Caco-2 (cell line): ENCODE data around the gene GPS2. TPM values are rescaled to one million over a fixed set of nuclear protein-coding genes. Genes with fewer than 3 reads are reported as not detected.

Experiments used
- BruUV-seq: library from RNA; stranded (reverse); fragments of 400-500 nt; replicated peaks from 2 replicates; lab custom pipeline; 2021; lab: Mats Ljungman, UMichigan
- CTCF ChIA-PET: fragments of 300-600 bp; sonication (Branson Sonifier 250); formaldehyde crosslinking; loops from one replicate; lab custom pipeline; 2022; ENCODE audit warnings: antibody characterized with exemption; lab: Charles Lee
- POLR2A ChIA-PET: fragments of 300-600 bp; sonication (Branson Sonifier 250); formaldehyde crosslinking; loops from one replicate; lab custom pipeline; 2022; ENCODE audit warnings: antibody characterized with exemption; lab: Charles Lee
- DNase-seq, 2 experiments: peaks; one replicate each; pipeline versions ENCODE4 v3.0.0 to v3.0.0-alpha.2; 2020 to 2022
- H3K27me3 ChIP-seq: replicated peaks from 2 replicates; pipeline ENCODE4 v1.6.0; 2011; ENCODE audit warnings: low read length; ENCODE audit not compliant: control insufficient read depth, insufficient read depth
- H3K36me3 ChIP-seq: 2 replicates; pipeline ENCODE4 v1.5.1; 2011; ENCODE audit warnings: low read length; ENCODE audit not compliant: control insufficient read depth, insufficient read depth
- H3K4me1 ChIP-seq: fragments of 250-450 bp; sonication (Bioruptor Pico); 2 replicates; pipeline ENCODE4 v1.5.1; 2020; ENCODE audit warnings: mild to moderate bottlenecking
- H3K4me3 ChIP-seq: 2 replicates; pipeline ENCODE4 v1.5.1; 2011; ENCODE audit warnings: low read depth, mild to moderate bottlenecking, control low read depth, low read length
- H3K9me3 ChIP-seq: fragments of 250-450 bp; sonication (Bioruptor Pico); 2 replicates; pipeline ENCODE4 v1.5.1; 2020; ENCODE audit warnings: mild to moderate bottlenecking, moderate library complexity
- H3K27ac Mint-ChIP-seq: one replicate; pipeline ENCODE4 v1.8.0; 2022; ENCODE audit warnings: mixed read lengths; ENCODE audit not compliant: unreplicated experiment
- H3K27me3 Mint-ChIP-seq: one replicate; pipeline ENCODE4 v1.8.0; 2022; ENCODE audit warnings: mixed read lengths; ENCODE audit not compliant: insufficient read depth, unreplicated experiment
- H3K36me3 Mint-ChIP-seq: one replicate; pipeline ENCODE4 v1.8.0; 2022; ENCODE audit warnings: mild to moderate bottlenecking, mixed read lengths; ENCODE audit not compliant: insufficient read depth, unreplicated experiment
- H3K4me1 Mint-ChIP-seq: one replicate; pipeline ENCODE4 v1.8.0; 2022; ENCODE audit warnings: low read depth, mixed read lengths; ENCODE audit not compliant: unreplicated experiment
- H3K4me3 Mint-ChIP-seq: one replicate; pipeline ENCODE4 v1.8.0; 2022; ENCODE audit warnings: mild to moderate bottlenecking, moderate library complexity, mixed read lengths; ENCODE audit not compliant: unreplicated experiment
- H3K9me3 Mint-ChIP-seq: one replicate; pipeline ENCODE4 v1.8.0; 2022; ENCODE audit warnings: mixed read lengths; ENCODE audit not compliant: unreplicated experiment
- CTCF ChIP-seq, 2 experiments: fragments of 200-600 bp in 1 of 2; IDR thresholded peaks; 1 replicate in 1 of 2; 2 replicates in 1 of 2; pipeline versions ENCODE4 v1.5.1 to v1.8.0; 2011 to 2022; ENCODE audit warnings: antibody characterized with exemption in 1 of 2, control low read depth in 1 of 2, inconsistent platforms in 1 of 2, low read depth in 1 of 2, low read length in 1 of 2, mild to moderate bottlenecking in 1 of 2, moderate library complexity in 1 of 2; ENCODE audit not compliant: insufficient read depth in 1 of 2, severe bottlenecking in 1 of 2, unreplicated experiment in 1 of 2
- intact Hi-C: fragments of 100-400 bp; cut with micrococcal nuclease; formaldehyde crosslinking; loops from one replicate; pipeline ENCODE4 v1.10.0; 2022; ENCODE audit not compliant: unreplicated experiment
- total RNA-seq: library from RNA; stranded (reverse); gene quantifications from 2 replicates; pipeline ENCODE4 v1.2.3, GENCODE V29; 2022

GPS2 gene
- total RNA-seq, 1 experiment from 2014 or later = 39.2 TPM

GRCh38 chr17:7309628-7310027, 5.5 kb downstream of the GPS2 start:
- POLR2A ChIA-PET = interaction anchor here (0.6 kb wide), 2 partner anchors 39 to 75 kb away, joined by 5 read pairs; no protein-coding TSS in a partner anchor
- Mint-ChIP-seq H3K27me3 (no peaks in the 10 kb centered on the region), H3K4me3 (peak overlapping the region; percentile 93), H3K4me1 (peaks cover 15% of the 10 kb centered on the region), H3K27ac (peak overlapping the region; percentile 78), H3K36me3 (peaks cover 73% of the 10 kb centered on the region), H3K9me3 (no peaks in the 10 kb centered on the region)
- intact Hi-C loops = loop anchor here (5.0 kb wide), 1 partner anchor 173 kb away; the partner anchor contains the start of genes POLR2A and SLC35G6
- CTCF ChIA-PET = interaction anchor here (0.5 kb wide), 1 partner anchor 70 kb away, joined by 3 read pairs; the partner anchor contains the start of gene PHF23
- no peak for TF ChIP-seq CTCF (IDR thresholded peaks at IDR 0.05; ENCODE audit: insufficient read depth in 1 of 2, low read depth in 1 of 2, low read length in 1 of 2, severe bottlenecking in 1 of 2, unreplicated experiment in 1 of 2)
- no TSS peak for BruUV-seq
- peaks cover 5% of the 10 kb centered on the region for H3K36me3 ChIP-seq
- no peak for DNase-seq
- H3K9me3 ChIP-seq = no peaks in the 10 kb centered on the region
- peaks cover 4% of the 10 kb centered on the region; the same call in 1 of the 2 replicates for H3K4me1 ChIP-seq
- no peak overlapping the region for H3K4me3 ChIP-seq
- no peaks in the 10 kb centered on the region for H3K27me3 ChIP-seq

GRCh38 chr17:7308625-7309433, 6.3 kb downstream of the GPS2 start:
- H3K9me3 Mint-ChIP-seq = no peaks in the 10 kb centered on the region
- CTCF ChIA-PET = no interaction called here
- Histone ChIP-seq H3K36me3 (peaks cover 5% of the 10 kb centered on the region), H3K4me1 (peaks cover 2% of the 10 kb centered on the region; the same call in 1 of the 2 replicates), H3K9me3 (no peaks in the 10 kb centered on the region), H3K27me3 (no peaks in the 10 kb centered on the region), H3K4me3 (peak overlapping the region; percentile 71)
- no peak for TF ChIP-seq CTCF (IDR thresholded peaks at IDR 0.05; ENCODE audit: insufficient read depth in 1 of 2, low read depth in 1 of 2, low read length in 1 of 2, severe bottlenecking in 1 of 2, unreplicated experiment in 1 of 2)
- DNase-seq = peak; percentile 72
- H3K4me3 Mint-ChIP-seq = peak overlapping the region; percentile 93
- peaks cover 10% of the 10 kb centered on the region for H3K4me1 Mint-ChIP-seq
- no peaks in the 10 kb centered on the region for H3K27me3 Mint-ChIP-seq
- H3K27ac Mint-ChIP-seq = peak overlapping the region; percentile 93
- intact Hi-C loops = loop anchor here (5.0 kb wide), 1 partner anchor 173 kb away; the partner anchor contains the start of genes POLR2A and SLC35G6
- no TSS peak for BruUV-seq
- H3K36me3 Mint-ChIP-seq = peaks cover 68% of the 10 kb centered on the region
- POLR2A ChIA-PET = interaction anchor here (0.6 kb wide), 2 partner anchors 40 to 74 kb away, joined by 5 read pairs; no protein-coding TSS in a partner anchor
